Breast epithelium (tissue), 3 donors: ENCODE data around the gene WASHC2C.
"Not testable (repeated sequence)": the region's sequence is repeated elsewhere in the genome, so short reads cannot be mapped to it uniquely, and the experiment has no call there.

ENCODE experiments used
- CTCF ChIP-seq, 3 donors: fragments of 450-650 bp; IDR thresholded peaks; one replicate each; pipeline ENCODE4 v1.5.1; 2016 to 2017; ENCODE audit warnings: antibody characterized with exemption in 3 of 3, mild to moderate bottlenecking in 3 of 3, moderate library complexity in 3 of 3
- POLR2AphosphoS5 ChIP-seq, 3 donors: sonication (generic); formaldehyde crosslinking; IDR thresholded peaks; one replicate each; pipeline ENCODE4 v1.6.1; 2017; ENCODE audit warnings: antibody characterized with exemption in 3 of 3

- not testable (repeated sequence) for TF ChIP-seq CTCF, POLR2AphosphoS5 (IDR thresholded peaks at IDR 0.05)
Observed at GRCh38 chr10:45741559-45741958, 14.5 kb downstream of the WASHC2C start.
